Spleen (tissue), 7 donors: Measurements from ENCODE around the gene KCMF1.

Experiments used
- POLR2A ChIP-seq, 3 donors: fragments of 450-650 bp; IDR thresholded peaks; one replicate each; pipeline ENCODE4 v1.5.1; 2017; ENCODE audit warnings: antibody characterized with exemption in 3 of 3, mild to moderate bottlenecking in 1 of 3
- TF ChIP-seq, protein P1 (sequence below), 11 experiments: fragments of 200-600 bp in 7 of 11; fragments of 450-650 bp in 4 of 11; sonication (generic) in 4 of 11; IDR thresholded peaks in 8 of 11; conservative IDR thresholded peaks in 3 of 11; 1 replicate in 7 of 11; 2 replicates in 4 of 11; pipeline versions ENCODE4 v1.4.0 to v1.8.0; 2016 to 2021; ENCODE audit warnings: antibody characterized with exemption in 11 of 11, inconsistent platforms in 4 of 11, mild to moderate bottlenecking in 1 of 11
- donor health status: DM: no; HTN: no; CAD: no; lungs with moderate emphysema.
- donor health status: DM: no; HTN: no; CAD: no.
- donor health status: DM: no; HTN: no; CAD: no.

DNA sequence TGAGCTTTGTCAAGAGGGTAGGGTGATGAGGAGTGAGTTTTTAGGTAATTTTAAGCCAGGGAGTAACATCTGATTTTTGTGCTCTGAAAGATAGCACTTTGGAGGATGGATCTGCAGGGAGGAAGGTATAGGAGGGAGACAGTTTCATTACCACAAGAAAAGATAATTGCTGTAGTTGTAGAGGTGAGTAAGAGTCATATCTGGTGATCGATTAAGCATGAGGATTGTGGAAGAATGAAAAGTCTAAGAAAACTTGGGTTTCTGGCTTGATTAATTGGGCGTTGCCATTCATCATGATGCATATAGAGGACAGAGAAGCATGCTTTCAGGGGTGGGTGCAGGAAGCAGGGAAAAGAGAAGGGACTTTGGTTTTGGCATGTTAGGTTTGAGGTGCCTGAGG lies 18.5 kb downstream of the KCMF1 start:
- TF ChIP-seq, protein P1, sequence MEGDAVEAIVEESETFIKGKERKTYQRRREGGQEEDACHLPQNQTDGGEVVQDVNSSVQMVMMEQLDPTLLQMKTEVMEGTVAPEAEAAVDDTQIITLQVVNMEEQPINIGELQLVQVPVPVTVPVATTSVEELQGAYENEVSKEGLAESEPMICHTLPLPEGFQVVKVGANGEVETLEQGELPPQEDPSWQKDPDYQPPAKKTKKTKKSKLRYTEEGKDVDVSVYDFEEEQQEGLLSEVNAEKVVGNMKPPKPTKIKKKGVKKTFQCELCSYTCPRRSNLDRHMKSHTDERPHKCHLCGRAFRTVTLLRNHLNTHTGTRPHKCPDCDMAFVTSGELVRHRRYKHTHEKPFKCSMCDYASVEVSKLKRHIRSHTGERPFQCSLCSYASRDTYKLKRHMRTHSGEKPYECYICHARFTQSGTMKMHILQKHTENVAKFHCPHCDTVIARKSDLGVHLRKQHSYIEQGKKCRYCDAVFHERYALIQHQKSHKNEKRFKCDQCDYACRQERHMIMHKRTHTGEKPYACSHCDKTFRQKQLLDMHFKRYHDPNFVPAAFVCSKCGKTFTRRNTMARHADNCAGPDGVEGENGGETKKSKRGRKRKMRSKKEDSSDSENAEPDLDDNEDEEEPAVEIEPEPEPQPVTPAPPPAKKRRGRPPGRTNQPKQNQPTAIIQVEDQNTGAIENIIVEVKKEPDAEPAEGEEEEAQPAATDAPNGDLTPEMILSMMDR (IDR thresholded peaks at IDR 0.05 in 8 of 11, conservative IDR thresholded peaks at IDR 0.05 in 3 of 11) = no peak
- no peak for TF ChIP-seq POLR2A (IDR thresholded peaks at IDR 0.05)
